GM19397 (cell line): ENCODE measurements around the gene CTNNA1.

Experiments used
- ATAC-seq: cut with Tn5 transposase; IDR thresholded peaks from one replicate; pipeline ENCODE4 v1.9.1; 2021; ENCODE audit warnings: mild to moderate bottlenecking, moderate library complexity; ENCODE audit not compliant: unreplicated experiment

The CTNNA1 gene

GRCh38 chr5:138844812-138845513 is 91.7 kb downstream of the CTNNA1 start:
- no peak for ATAC-seq

GRCh38 chr5:138849439-138849838 is 96.2 kb downstream of the CTNNA1 start:
- no peak for ATAC-seq

GRCh38 chr5:138849882-138850281 is 96.7 kb downstream of the CTNNA1 start:
- ATAC-seq, result no peak

GRCh38 chr5:138850865-138851435 is 97.7 kb downstream of the CTNNA1 start:
- ATAC-seq, result no peak

- no peak for ATAC-seq
Measured at GRCh38 chr5:138853132-138853531, 99.9 kb downstream of the CTNNA1 start.

GRCh38 chr5:138867011-138867410 is 113.8 kb downstream of the CTNNA1 start:
- ATAC-seq, result no peak

GRCh38 chr5:138869038-138869437 is 115.8 kb downstream of the CTNNA1 start:
- no peak for ATAC-seq

GRCh38 chr5:138869763-138870500 is 116.7 kb downstream of the CTNNA1 start:
- no peak for ATAC-seq

- no peak for ATAC-seq
Measured at GRCh38 chr5:138870611-138871010, 117.4 kb downstream of the CTNNA1 start.

GRCh38 chr5:138872841-138873465 is 119.7 kb downstream of the CTNNA1 start:
- no peak for ATAC-seq

GRCh38 chr5:138873466-138874221 is 120.4 kb downstream of the CTNNA1 start:
- ATAC-seq, result no peak

GRCh38 chr5:138874241-138874640 is 121.0 kb downstream of the CTNNA1 start:
- ATAC-seq, result no peak

GRCh38 chr5:138874771-138875551 is 121.7 kb downstream of the CTNNA1 start, which contains the start of gene LRRTM2:
Gene LRRTM2 (minus strand): TSS chr5:138875335. CDS start chr5:138874911, 424 bp downstream.
- ATAC-seq, result no peak

- ATAC-seq, result no peak
Measured at GRCh38 chr5:138875552-138875875, 122.3 kb downstream of the CTNNA1 start.

- ATAC-seq, result no peak
Measured at GRCh38 chr5:138875946-138876345, 122.7 kb downstream of the CTNNA1 start.

GRCh38 chr5:138876811-138877210 is 123.6 kb downstream of the CTNNA1 start:
- ATAC-seq, result no peak

GRCh38 chr5:138878437-138879235 is 125.4 kb downstream of the CTNNA1 start:
- ATAC-seq, result no peak

- no peak for ATAC-seq
Measured at GRCh38 chr5:138883211-138883610, 130.0 kb downstream of the CTNNA1 start.

- ATAC-seq, result no peak
Measured at GRCh38 chr5:138884094-138884493, 130.9 kb downstream of the CTNNA1 start.
